ENCODE results near the gene OR4B1. TPM values are rescaled to one million over a fixed set of nuclear protein-coding genes. Genes with fewer than 3 reads are reported as not detected.

The OR4B1 gene
- total RNA-seq, 1 donor from 2014 or later: not detected

GRCh38 chr11:48237727-48238126 lies 21.1 kb downstream of the OR4B1 start:
- no peak for DNase-seq (ENCODE audit: low spot score in 2 of 2, unreplicated experiment in 2 of 2)
- H3K27me3 Mint-ChIP-seq (ENCODE audit: low read depth): no peaks in the 10 kb centered on the region
- no peak overlapping the region for H3K4me3 Mint-ChIP-seq
- no peak overlapping the region for H3K27ac Mint-ChIP-seq
- no peaks in the 10 kb centered on the region for H3K4me1 Mint-ChIP-seq
- peaks cover 3% of the 10 kb centered on the region for H3K36me3 Mint-ChIP-seq
- H3K9me3 Mint-ChIP-seq: peaks cover 70% of the 10 kb centered on the region
- TF ChIP-seq CTCF (IDR thresholded peaks at IDR 0.05; ENCODE audit: unreplicated experiment): no peak

GRCh38 chr11:48242501-48242900 lies 25.9 kb downstream of the OR4B1 start:
- TF ChIP-seq CTCF (IDR thresholded peaks at IDR 0.05; ENCODE audit: unreplicated experiment): no peak
- no peaks in the 10 kb centered on the region for H3K27me3 Mint-ChIP-seq (ENCODE audit: low read depth)
- H3K4me3 Mint-ChIP-seq: no peak overlapping the region
- H3K9me3 Mint-ChIP-seq: peaks cover 85% of the 10 kb centered on the region
- H3K27ac Mint-ChIP-seq: no peak overlapping the region
- DNase-seq (ENCODE audit: low spot score in 2 of 2, unreplicated experiment in 2 of 2): no peak
- peaks cover 4% of the 10 kb centered on the region for H3K36me3 Mint-ChIP-seq
- no peaks in the 10 kb centered on the region for H3K4me1 Mint-ChIP-seq

GRCh38 chr11:48244804-48245203 lies 28.2 kb downstream of the OR4B1 start, which contains the start of gene OR4X2:
TSS of gene OR4X2 (plus strand) at chr11:48245104. CDS start at chr11:48245104, 0 bp downstream.
- no peaks in the 10 kb centered on the region for H3K4me1 Mint-ChIP-seq
- no peak within 1 kb of the TSS for H3K27ac Mint-ChIP-seq
- H3K27me3 Mint-ChIP-seq (ENCODE audit: low read depth): no peaks in the 10 kb centered on the region

GRCh38 chr11:48248902-48249301 lies 32.3 kb downstream of the OR4B1 start:
- Mint-ChIP-seq H3K4me1 (no peaks in the 10 kb centered on the region), H3K9me3 (peaks cover 76% of the 10 kb centered on the region), H3K36me3 (no peaks in the 10 kb centered on the region), H3K27ac (no peak overlapping the region), H3K27me3 (ENCODE audit: low read depth) (no peaks in the 10 kb centered on the region), H3K4me3 (no peak overlapping the region)
- TF ChIP-seq CTCF (IDR thresholded peaks at IDR 0.05; ENCODE audit: unreplicated experiment): no peak
- no peak for DNase-seq (ENCODE audit: low spot score in 2 of 2, unreplicated experiment in 2 of 2)

More at GRCh38 chr11:48244804-48245203, 28.2 kb downstream of the OR4B1 start, which contains the start of gene OR4X2:
- DNase-seq (ENCODE audit: low spot score in 2 of 2, unreplicated experiment in 2 of 2): no peak
- Mint-ChIP-seq H3K36me3 (peaks cover 4% of the 10 kb centered on the region), H3K9me3 (peaks cover 76% of the 10 kb centered on the region), H3K4me3 (no peak within 1 kb of the TSS)
- no peak for TF ChIP-seq CTCF (IDR thresholded peaks at IDR 0.05; ENCODE audit: unreplicated experiment)

- Mint-ChIP-seq H3K4me3 (no peak overlapping the region), H3K27ac (no peak overlapping the region), H3K9me3 (peaks cover 70% of the 10 kb centered on the region), H3K4me1 (no peaks in the 10 kb centered on the region), H3K36me3 (no peaks in the 10 kb centered on the region), H3K27me3 (ENCODE audit: low read depth) (no peaks in the 10 kb centered on the region)
- no peak for TF ChIP-seq CTCF (IDR thresholded peaks at IDR 0.05; ENCODE audit: unreplicated experiment)
- no peak for DNase-seq (ENCODE audit: low spot score in 2 of 2, unreplicated experiment in 2 of 2)
These were observed 45.0 kb downstream of the OR4B1 start for GRCh38 chr11:48261600-48261999.

DNA sequence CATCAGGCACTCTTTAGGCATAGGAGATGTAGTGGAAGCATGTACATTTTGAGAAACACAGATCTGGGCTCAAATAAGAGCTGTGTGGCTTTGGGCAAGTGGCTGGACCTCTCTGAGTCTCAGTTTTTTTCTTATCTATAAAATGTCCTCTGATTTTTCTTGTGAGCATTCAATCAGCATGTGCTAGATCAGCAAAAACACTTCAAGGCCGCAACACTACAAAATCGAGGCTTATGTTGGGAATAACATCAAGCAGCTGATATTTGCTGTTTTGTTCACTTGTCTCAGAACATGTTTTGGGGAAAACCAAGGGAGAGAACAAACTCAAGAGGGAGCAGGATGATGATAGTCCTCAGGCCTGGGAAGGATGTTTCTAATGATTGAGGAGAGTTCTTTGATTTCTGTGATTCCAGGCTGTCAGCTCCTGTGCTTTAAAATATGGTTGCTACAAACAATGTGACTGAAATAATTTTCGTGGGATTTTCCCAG lies 46.9 kb downstream of the OR4B1 start, which contains the start of gene OR4X1:
Gene OR4X1, plus strand, starts transcription at position 439 of the 489 bp plus-strand sequence. Its CDS starts 0 bp downstream, at position 439.
- no peak for DNase-seq (ENCODE audit: low spot score in 2 of 2, unreplicated experiment in 2 of 2)
- H3K4me1 Mint-ChIP-seq: no peaks in the 10 kb centered on the region
- peaks cover 55% of the 10 kb centered on the region for H3K9me3 Mint-ChIP-seq
- TF ChIP-seq CTCF (IDR thresholded peaks at IDR 0.05; ENCODE audit: unreplicated experiment): no peak
- H3K27ac Mint-ChIP-seq: no peak within 1 kb of the TSS
- H3K27me3 Mint-ChIP-seq (ENCODE audit: low read depth): no peaks in the 10 kb centered on the region
- no peaks in the 10 kb centered on the region for H3K36me3 Mint-ChIP-seq
- no peak within 1 kb of the TSS for H3K4me3 Mint-ChIP-seq

Data from mesothelial cell of epicardium (in vitro differentiated cells).